Measurements from ENCODE around the gene MYO5B.

The MYO5B gene

DNA sequence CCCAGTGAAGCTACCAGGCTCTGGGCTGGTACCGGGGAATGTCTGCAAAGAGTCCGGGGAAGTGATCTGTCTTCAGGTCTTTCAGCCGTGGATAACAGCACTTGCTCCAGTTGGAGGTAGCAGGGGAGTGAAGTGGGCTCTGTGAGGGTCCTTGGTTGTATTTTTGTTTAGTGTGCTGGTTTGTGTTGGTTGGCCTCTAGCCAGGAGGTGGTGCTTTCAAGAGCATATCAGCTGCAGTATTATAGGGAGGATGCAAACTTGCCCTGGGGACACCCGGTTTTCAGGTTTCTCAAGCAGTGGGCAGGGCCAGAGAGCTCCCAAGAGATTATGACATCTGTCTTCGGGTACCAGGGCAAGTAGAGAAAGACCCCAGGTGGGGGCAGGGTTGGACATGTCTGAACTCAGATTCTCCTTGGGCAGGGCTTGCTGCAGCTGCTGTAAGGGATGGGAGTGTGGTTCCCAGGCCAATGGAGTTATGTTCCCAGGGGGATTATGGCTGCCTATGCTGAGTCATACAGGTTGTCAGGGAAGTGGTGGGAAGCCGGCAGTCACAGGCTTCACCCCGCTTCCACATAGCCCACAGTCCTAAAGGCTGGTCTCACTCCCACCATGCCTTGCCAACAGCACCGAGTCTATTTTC is 416.0 kb downstream of the MYO5B start:
- DNase-seq (ENCODE audit: low read depth), result no peak
- in situ Hi-C loops (cut with HindIII; ENCODE audit: low sequenced_read_pairs), result no loop called here
- TF ChIP-seq, protein P1, sequence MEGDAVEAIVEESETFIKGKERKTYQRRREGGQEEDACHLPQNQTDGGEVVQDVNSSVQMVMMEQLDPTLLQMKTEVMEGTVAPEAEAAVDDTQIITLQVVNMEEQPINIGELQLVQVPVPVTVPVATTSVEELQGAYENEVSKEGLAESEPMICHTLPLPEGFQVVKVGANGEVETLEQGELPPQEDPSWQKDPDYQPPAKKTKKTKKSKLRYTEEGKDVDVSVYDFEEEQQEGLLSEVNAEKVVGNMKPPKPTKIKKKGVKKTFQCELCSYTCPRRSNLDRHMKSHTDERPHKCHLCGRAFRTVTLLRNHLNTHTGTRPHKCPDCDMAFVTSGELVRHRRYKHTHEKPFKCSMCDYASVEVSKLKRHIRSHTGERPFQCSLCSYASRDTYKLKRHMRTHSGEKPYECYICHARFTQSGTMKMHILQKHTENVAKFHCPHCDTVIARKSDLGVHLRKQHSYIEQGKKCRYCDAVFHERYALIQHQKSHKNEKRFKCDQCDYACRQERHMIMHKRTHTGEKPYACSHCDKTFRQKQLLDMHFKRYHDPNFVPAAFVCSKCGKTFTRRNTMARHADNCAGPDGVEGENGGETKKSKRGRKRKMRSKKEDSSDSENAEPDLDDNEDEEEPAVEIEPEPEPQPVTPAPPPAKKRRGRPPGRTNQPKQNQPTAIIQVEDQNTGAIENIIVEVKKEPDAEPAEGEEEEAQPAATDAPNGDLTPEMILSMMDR (IDR thresholded peaks at IDR 0.05; ENCODE audit: low read depth, low read length, missing control alignments), result no peak
- no peak overlapping the region for H3K4me3 ChIP-seq (ENCODE audit: low read depth, low read length)
